HL-60 (cell line): Measurements from ENCODE around the gene NUDT3.

ENCODE experiments used
- DNase-seq, 2 experiments: peaks; one replicate each; pipeline ENCODE4 v3.0.0-alpha.2; 2010 to 2020; ENCODE audit warnings: low read depth in 1 of 2, low spot score in 1 of 2
- H3K27ac ChIP-seq: fragments of 250-450 bp; sonication (Bioruptor Pico); replicated peaks from 2 replicates; pipeline ENCODE4 v1.5.1; 2020; ENCODE audit warnings: mild to moderate bottlenecking, moderate library complexity
- H3K27me3 ChIP-seq: fragments of 250-450 bp; sonication (Bioruptor Pico); 2 replicates; pipeline ENCODE4 v1.5.1; 2021; ENCODE audit warnings: mild to moderate bottlenecking, moderate library complexity; ENCODE audit not compliant: insufficient read depth, poor library complexity, severe bottlenecking
- H3K4me3 ChIP-seq: replicated peaks from 2 replicates; pipeline ENCODE4 v1.5.1; 2011; ENCODE audit warnings: mild to moderate bottlenecking, control low read depth, low read length; ENCODE audit not compliant: insufficient read depth
- GABPA ChIP-seq: IDR thresholded peaks from 2 replicates; pipeline ENCODE4 v1.6.1; 2012; ENCODE audit warnings: low read depth
- POLR2AphosphoS5 ChIP-seq: IDR thresholded peaks from 2 replicates; pipeline ENCODE4 v1.6.1; 2012; ENCODE audit warnings: low read depth
- SPI1 ChIP-seq: IDR thresholded peaks from 2 replicates; pipeline ENCODE4 v1.6.1; 2012; ENCODE audit warnings: low read depth, mild to moderate bottlenecking, borderline replicate concordance
- TF ChIP-seq, protein P1 (sequence below): IDR thresholded peaks from 2 replicates; pipeline ENCODE4 v1.6.1; 2012; ENCODE audit warnings: low read depth; ENCODE audit not compliant: insufficient replicate concordance
- TF ChIP-seq, protein P2 (sequence below): IDR thresholded peaks from one replicate; pipeline ENCODE4 v1.5.1; 2011; ENCODE audit warnings: low read length, control low read depth, inconsistent platforms; ENCODE audit not compliant: insufficient read depth

Gene NUDT3

DNA sequence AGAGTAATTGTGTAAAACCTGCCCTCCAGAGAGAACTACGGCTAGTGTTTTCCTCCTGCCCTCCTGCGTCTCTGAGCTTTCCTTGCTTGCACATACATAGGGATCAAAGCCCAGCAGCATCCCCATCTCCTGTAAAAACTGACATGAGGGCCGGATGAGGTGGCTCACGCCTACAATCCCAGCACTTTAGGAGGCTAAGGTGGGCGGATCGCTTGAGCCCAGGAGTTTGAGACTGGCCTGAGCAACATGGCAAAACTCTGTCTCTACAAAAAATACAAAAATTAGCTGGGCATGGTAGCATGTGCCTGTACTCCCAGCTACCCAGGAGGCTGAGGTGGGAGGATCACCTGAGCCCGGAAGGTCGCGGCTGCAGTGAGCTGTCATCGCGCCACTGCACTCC, 103.3 kb downstream of the NUDT3 start:
- TF ChIP-seq, protein P1, sequence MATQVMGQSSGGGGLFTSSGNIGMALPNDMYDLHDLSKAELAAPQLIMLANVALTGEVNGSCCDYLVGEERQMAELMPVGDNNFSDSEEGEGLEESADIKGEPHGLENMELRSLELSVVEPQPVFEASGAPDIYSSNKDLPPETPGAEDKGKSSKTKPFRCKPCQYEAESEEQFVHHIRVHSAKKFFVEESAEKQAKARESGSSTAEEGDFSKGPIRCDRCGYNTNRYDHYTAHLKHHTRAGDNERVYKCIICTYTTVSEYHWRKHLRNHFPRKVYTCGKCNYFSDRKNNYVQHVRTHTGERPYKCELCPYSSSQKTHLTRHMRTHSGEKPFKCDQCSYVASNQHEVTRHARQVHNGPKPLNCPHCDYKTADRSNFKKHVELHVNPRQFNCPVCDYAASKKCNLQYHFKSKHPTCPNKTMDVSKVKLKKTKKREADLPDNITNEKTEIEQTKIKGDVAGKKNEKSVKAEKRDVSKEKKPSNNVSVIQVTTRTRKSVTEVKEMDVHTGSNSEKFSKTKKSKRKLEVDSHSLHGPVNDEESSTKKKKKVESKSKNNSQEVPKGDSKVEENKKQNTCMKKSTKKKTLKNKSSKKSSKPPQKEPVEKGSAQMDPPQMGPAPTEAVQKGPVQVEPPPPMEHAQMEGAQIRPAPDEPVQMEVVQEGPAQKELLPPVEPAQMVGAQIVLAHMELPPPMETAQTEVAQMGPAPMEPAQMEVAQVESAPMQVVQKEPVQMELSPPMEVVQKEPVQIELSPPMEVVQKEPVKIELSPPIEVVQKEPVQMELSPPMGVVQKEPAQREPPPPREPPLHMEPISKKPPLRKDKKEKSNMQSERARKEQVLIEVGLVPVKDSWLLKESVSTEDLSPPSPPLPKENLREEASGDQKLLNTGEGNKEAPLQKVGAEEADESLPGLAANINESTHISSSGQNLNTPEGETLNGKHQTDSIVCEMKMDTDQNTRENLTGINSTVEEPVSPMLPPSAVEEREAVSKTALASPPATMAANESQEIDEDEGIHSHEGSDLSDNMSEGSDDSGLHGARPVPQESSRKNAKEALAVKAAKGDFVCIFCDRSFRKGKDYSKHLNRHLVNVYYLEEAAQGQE: no peak
- TF ChIP-seq SPI1 (no peak), POLR2AphosphoS5 (no peak), GABPA (no peak)
- TF ChIP-seq, protein P2, sequence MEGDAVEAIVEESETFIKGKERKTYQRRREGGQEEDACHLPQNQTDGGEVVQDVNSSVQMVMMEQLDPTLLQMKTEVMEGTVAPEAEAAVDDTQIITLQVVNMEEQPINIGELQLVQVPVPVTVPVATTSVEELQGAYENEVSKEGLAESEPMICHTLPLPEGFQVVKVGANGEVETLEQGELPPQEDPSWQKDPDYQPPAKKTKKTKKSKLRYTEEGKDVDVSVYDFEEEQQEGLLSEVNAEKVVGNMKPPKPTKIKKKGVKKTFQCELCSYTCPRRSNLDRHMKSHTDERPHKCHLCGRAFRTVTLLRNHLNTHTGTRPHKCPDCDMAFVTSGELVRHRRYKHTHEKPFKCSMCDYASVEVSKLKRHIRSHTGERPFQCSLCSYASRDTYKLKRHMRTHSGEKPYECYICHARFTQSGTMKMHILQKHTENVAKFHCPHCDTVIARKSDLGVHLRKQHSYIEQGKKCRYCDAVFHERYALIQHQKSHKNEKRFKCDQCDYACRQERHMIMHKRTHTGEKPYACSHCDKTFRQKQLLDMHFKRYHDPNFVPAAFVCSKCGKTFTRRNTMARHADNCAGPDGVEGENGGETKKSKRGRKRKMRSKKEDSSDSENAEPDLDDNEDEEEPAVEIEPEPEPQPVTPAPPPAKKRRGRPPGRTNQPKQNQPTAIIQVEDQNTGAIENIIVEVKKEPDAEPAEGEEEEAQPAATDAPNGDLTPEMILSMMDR: no peak
- 0 out of 2 replicates have a peak overlapping the region, but pooled peaks have one; percentile 8 for H3K27ac ChIP-seq

DNA sequence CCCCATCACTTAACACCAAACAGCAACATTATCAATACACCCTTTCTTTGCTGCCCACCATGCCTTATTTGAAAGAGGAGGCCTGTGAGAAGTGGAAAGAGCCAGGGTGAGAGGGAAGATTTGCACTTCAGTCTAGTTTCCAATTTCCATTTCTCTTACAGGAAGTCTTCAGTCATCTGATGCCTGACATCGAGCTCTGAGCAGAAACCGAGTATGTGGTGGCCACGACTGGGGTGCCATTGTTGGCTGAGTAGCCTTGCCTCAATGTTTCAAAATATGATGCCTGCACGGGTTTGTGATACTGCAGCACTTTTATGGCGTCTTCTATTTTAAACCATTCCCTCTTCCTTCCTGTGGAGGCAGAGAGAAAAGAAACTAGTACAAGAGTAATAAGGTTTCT, 103.9 kb downstream of the NUDT3 start:
- 0 out of 2 replicates have a peak overlapping the region, but pooled peaks have one; percentile 8 for H3K27ac ChIP-seq
- TF ChIP-seq POLR2AphosphoS5 (no peak), SPI1 (no peak)
- TF ChIP-seq, protein P2: no peak
- H3K4me3 ChIP-seq: no peak overlapping the region
- H3K27me3 ChIP-seq: no peaks in the 10 kb centered on the region
- peak in 1 of 2 experiments; percentile 37 for DNase-seq

More for the DNA sequence above, 103.3 kb downstream of the NUDT3 start:
- no peak for DNase-seq
- Histone ChIP-seq H3K27me3 (no peaks in the 10 kb centered on the region), H3K4me3 (no peak overlapping the region)

DNA sequence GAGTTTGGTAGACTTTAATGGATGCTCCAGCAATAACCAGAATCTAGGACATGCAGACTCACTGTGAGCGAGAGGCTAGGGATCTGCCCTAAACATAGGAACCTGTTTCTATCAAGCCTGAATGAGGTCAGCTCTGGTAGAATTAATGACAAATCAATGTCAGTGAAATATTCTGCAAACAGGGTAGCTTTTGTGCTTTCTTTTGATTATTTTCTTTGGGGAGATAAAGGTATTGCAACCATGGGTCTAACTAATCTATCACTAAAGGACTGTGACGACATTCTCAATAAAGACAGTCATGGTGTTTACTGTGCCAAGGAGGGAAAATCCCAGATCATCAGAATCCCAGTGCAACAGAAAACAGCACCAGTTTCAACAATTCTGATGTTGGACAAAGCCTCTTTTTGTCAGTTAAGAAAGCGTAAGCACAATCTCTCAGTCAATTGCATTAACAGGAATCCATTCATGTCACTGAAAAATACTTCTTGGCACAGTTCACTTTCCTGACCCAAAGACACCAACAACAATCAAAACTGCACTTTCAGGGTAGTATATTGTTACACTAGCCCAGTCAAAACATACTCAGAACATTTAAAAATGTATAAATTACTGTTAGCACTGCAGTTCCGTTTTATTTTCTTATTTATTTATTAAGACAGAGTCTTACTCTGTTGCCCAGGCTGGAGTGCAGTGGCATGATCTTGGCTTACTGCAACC, 106.9 kb downstream of the NUDT3 start:
- Histone ChIP-seq H3K27me3 (no peaks in the 10 kb centered on the region), H3K4me3 (no peak overlapping the region), H3K27ac (peak overlapping the region; percentile 83)
- TF ChIP-seq POLR2AphosphoS5: no peak
- no peak for TF ChIP-seq GABPA
- TF ChIP-seq, protein P1: no peak
- TF ChIP-seq, protein P2: no peak
- no peak for TF ChIP-seq SPI1
- DNase-seq: no peak
